HG03439 (cell line): ENCODE data around the gene TRMT11.
"Not testable (repeated sequence)": the region's sequence is repeated elsewhere in the genome, so short reads cannot be mapped to it uniquely, and the experiment has no call there.

Experiments used
- ATAC-seq: cut with Tn5 transposase; IDR thresholded peaks from one replicate; pipeline ENCODE4 v1.9.1; 2021; ENCODE audit warnings: mild to moderate bottlenecking, moderate library complexity; ENCODE audit not compliant: unreplicated experiment

TRMT11 gene

DNA sequence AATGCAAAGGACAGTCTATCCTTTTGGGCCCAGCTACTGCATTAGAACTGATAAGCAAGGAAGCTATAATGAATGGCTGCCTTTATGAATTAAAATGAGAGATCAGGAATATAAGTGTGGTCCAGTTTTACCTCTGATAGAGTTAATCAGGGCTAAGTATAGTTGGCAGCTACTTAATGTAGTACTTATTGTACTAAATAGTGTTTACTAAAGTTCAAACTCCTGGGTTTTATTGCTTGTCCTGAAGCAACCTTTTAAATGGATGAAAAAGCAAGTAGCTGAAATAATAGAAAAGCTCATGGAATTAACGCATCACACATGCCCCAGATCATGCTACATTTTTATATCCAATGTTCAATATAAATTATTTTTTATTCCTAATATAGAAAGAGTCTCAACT is 5.3 kb downstream of the TRMT11 start:
- no peak for ATAC-seq

DNA sequence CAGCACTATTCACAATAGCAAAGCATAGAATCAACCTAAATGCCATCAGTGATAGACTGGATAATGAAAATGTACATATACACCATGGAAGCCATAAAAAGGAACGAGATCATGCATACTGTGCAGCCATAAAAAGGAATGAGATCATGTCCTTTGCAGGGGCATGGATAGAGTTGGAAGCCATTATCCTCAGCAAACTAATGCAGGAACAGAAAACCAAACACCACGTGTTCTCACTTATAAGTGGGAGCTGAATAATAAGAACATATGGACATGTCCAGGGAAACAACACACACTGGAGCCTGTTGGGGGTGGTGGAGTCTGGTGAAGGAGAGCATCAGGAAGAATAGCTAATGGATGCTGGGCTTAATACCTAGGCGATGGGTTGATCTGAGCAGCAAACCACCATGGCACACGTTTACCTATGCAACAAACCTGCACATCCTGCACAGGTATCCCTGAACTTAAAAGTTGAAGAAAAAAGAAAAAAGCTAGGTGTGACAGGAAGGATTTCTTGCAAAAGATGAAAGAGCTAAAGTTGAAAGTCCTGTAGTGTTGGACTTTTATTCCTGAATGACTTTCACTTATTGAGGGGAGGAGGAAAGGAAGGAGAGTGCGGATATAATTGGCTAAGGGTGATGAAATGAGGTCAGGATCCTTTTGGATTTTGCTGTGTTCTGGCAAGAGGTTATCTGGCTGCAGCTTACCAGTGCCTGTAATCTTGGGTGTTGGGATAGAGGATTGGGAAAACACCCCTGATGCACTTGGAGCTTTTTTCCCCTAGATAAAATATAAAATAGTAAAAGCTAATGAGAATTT is 8.5 kb downstream of the TRMT11 start:
- ATAC-seq = no peak

DNA sequence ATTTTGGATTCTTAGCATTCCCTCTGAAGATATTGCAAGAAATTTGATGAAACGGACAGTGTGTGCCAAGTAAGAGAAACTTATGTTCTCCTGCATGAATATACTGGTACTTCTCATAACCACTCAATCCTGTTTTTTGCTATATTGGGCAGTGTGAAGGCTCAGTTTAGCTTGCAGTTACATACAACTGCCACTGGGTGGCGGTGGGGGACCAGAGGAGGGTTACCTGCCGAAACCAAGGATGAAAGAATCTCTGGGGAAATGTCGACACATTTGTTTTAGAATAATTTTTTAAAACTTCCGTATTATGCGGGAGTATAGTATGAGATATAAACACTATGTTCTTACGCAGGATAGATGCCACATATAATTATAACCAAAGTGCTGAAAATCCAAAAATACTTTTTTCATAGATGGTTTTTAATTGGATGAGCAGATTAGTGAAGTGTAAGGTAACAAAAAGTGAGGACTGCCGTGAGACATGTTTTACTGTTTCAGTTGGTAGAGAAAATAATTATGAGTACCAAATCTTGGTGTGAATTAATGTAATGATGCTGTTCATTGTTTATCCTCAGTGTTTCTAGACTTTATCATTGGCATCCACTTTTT is 9.7 kb downstream of the TRMT11 start:
- peak; percentile 90 for ATAC-seq

DNA sequence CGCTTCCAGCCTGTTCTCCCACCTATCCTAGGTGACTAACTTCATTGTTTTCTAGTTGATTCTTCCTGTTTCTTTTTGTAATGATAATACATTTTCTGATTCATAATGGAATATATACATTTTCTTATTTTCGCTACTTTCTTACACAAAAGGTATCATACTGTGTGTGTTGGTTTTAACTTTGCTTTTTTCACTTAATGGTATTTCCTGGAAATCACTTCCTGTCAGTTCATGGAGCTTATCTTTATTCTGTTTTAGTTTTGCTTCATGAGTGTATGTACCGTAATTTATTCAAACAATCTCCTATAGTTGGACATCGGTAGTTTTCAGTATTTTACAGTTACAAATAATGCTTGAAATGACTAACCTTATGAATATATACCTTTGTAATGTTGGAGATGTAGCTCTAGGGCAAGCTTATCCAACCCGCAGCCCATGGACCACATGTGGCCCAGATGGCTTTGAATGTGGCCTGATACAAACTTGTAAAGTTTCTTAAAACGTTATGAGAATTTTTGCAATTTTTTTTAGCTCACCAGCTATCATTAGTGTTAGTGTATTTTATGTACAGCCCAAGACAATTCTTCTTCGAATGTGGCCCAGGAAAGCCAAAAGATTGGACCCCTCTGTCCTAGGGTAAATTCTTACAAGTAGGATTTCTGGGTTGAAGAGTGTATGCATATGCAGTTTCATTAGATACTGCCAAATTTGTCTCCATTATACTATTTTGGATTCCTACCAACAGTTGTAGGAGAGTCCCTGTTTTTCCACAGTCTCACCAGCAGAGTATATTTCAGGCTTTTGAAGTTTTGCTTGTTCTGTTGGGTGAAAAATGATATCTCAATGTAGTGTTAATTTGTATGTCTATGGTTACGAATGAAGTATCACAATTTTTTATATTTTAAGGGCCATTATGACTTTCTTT is 16.7 kb downstream of the TRMT11 start:
- ATAC-seq = no peak

DNA sequence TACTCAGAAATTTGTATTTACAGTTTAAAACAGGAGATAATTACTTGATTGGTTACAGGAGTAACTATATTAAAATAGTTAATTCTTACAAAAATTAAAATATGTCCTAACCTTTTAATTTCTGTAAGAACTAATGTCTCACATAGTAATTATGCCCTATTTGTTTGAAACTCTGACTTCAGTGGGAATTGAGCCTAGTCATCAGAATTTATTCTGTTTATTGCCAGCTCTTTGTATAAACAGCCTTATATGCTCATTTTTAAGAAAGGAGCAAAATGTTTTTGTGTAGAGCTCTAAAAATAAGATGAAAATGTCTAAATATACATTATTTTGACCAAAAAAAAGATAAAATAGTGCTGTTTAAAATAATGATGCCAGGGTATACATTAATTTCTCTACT is 21.5 kb downstream of the TRMT11 start:
- no peak for ATAC-seq

DNA sequence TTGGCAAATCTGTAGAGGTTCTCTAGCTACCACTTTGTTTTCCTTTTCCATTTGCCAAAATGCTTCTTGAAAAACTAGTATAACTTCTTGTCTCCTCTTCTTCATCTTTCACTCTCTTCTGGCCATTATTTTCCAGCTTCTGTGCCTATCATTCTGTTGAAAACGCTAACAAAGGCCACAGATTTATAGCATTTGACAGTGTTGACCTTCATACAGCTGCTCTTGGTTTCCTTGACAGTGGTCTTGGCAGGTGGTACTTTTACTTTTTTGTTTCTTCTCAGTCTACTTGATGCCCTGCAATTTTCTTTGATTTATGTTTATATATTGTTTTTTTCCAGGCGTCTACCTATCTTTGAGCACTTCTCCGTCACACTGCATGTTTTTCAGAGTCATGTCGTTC is 23.7 kb downstream of the TRMT11 start:
- ATAC-seq = no peak

DNA sequence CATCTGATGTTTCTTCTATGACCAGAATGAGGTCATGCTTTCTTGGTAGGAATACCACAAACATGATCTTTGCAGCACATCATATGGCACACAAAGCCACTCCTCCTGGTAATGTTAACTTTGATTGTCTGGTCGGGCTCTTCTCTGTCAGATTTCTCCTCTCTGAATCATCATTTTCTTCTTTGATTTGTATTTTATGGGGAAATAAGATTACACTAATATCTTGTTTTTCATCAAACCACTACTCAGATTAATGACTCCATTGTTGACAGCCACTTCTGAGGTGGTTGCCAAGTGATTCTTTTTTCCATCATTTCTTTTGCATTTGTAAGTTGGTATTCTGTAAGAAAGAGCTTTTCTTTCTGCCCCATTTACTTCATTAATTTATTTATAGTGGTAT is 29.5 kb downstream of the TRMT11 start:
- no peak for ATAC-seq

DNA sequence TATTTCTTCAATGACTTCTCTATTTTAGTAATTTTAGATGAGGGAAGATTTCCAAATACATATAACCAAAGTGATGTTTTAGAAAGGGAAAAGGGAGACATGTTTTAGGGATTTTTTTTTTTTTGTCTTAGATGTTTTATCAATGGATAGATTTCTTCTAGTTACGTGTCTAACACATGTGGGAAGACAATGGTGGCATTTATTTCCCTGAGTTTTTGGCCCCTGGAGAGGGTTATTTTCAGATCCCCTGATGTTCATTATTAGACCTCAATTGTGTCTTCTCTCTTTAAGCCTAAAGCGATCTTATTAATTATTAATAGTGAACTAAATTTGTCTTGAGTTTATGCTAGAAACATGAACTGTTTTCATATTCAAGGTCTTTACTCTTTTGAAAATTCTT is 30.3 kb downstream of the TRMT11 start:
- ATAC-seq = no peak

DNA sequence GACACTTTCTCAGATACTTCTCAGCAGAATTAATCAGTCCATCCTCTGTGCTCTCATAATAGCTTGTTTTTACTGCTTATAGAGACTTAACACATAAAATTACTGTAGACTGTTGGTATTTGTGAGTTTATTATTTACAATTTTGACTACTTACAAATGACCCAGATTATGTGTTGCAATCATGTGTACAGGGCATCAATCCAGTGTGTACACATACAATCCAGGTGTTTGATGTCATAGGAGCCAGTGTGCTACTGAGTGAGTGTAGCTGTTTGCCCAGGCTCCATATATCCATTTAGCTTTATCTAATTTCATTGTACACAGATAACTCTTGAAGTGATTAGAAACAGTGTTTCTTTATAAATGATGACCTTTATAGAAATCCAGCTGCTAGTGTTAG is 31.3 kb downstream of the TRMT11 start:
- ATAC-seq = no peak

DNA sequence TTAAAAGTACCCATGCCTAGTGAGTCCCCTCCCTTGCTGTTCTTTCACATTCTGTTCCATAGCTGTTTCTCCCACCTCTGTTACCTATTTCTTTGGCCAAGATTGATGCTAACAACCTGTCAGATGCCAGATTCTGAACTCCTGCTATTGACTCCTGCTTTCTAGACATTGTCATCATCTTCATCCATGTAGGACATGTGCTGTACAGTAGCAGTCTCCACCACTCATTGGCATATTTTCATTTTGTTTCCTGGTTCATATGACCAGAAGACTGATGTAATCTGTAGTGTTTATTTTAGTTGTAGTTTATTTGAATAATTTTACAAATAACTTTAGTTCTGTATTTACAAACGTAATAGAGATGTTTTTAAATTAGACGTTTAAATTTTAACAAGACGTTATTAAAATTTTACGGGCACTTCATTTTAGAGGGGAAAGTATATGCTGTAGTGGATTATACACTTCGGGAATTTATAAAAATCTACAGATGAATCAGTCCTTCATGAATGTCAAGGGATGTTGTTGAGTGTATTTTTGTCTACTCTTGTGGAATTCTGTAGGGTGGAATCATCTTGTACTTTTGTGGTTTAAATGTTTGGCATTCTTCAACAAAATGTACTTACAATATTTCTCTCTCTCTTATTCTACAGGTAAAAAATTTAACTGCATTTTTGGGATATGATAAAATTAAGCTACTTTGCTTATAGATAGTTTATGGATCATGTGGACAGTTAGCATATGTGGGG is 34.1 kb downstream of the TRMT11 start:
- no peak for ATAC-seq

DNA sequence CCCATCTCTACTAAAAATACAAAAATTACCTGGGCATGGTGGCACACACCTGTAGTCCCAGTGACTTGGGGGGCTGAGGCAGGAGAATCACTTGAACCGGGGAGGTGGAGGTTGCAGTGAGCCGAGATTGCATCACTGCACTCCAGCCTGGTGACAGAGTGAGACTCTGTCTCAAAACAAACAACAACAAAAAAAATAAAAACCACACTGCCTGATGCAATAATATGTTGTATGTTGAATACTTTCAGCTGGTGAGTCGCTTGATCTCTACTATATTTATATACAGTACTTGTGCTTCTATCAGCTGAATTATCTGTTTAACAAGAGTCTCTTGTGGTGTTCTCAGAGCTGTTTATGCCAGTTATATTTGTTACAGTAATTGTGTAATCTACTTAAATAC is 37.1 kb downstream of the TRMT11 start:
- ATAC-seq = not testable (repeated sequence)

DNA sequence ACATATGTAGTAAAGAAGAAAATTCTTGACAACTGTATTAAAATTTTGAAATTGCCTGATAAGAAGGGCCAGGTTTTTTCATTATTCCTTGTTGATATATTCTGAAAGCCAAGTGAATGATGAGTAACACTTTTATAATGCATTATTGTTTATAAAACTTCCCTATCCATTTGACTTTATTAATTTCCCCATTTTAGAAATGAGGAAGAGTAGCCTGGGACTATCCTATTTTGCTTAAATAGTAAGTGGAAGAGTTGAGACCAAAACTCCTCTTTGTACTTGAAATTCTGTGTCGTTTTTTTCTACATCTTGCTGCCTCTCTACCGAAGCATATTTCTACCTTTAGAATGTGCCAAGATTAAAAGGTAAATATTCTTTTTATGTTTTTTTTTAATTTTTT is 39.7 kb downstream of the TRMT11 start:
- ATAC-seq = no peak

DNA sequence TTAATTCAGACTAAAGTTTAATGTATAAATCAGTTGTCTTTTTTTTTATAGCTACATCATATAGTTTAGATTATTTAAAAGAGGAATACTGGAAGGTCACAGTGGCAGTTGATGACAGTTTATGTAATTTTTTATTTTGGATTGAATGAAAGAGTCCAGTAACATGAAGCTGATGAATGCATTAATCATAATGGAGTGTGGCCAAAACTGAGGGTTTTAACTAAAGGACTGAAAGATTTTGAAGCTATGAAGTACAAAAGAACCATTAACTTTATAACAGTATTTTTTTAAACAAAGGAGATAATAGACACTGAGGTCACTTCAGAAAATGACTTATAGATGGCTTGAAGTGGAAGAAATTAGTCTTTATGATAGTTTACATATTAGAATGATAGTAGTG is 41.3 kb downstream of the TRMT11 start:
- ATAC-seq = no peak

DNA sequence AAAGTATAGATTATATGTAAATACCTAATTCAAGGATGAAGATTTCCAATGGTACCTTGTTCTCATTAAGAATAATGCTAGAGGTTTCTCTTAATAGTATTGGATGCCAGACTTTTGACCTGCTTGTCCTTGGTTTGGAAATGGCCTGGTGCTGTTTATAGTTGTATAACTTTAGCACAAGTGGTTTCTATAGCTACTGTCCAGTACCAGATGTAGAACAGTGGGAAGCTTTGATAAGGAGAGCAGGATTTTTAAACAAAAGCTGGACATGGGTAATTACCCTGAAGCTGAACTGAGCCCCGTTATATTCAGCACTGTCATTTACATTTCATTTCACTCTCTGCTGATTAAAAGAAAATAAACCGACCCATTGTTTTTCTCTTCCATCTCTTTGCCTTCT is 43.7 kb downstream of the TRMT11 start:
- ATAC-seq = no peak

DNA sequence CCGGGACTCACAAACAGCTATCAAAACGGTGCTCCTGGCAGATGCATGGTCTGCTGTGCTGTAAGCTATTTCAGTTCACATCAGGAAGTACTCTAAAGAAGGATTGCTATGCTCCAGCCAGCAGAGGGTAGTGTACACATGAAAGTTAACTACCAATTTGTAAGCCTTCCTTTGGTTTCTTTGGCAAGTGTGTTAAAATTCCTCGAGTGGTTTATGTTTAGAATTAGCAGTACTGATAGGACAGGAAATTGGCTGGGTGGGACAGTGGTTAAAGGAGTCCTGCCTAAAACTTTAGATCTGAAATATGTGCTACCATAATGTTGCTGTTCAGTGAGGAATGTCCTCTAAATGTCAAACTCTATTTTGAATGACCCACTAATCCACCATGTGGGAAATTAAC is 47.4 kb downstream of the TRMT11 start:
- no peak for ATAC-seq

DNA sequence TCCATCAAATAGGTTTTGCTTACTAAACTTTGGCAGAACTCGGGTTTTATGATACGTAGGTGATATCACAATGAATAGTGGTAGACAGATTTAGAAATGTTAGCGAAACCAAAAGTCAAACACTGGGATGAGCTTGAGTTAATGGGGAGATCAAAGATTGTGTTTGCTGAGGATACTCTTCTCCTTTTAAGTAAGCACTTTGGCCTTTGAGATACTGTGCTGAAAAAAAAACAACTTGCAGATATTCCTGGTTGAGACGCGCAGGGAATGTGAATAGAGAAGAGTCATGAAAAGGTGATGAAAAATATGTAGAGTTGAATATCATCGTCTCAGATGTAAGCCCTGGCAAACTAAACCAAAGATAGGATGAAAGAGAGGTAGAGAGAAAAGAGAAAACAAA is 48.3 kb downstream of the TRMT11 start:
- no peak for ATAC-seq

DNA sequence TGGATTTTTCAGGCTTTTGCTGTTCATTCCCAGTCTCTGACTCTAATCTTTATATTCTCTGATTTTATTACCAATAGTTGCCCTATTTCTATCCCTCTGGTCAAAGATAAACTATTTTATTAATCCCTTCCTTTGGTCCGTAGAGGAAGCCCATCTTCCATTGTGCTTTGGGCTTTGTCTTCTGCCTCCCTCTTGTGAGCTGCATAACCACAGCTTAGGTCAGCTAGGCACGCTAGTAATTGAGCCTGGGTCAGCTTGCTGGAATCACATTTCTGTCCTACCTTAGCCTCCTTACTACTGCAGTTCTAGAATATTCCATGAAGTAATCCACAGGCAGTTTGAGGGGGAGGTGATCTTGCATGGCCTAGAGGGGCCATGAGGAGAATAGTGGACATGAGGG is 49.4 kb downstream of the TRMT11 start:
- no peak for ATAC-seq

DNA sequence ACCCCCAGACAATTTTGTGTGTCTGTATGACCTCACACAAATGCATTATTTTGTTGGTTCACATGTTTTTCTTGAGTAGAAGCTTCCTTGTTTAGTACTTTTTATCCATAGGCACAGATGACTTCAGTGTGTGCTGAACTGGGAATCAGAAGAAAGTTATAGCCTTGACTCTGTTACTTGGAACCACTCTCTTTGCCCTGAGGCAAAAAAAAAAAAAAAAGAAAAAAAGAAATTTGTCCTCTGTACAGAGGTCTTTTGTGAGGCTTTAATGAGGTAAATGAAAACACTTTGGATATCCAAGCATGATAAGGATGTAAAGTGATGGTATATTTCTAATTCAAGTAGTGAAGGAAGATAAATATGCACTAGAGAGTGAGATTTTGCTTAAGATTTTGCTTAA is 51.9 kb downstream of the TRMT11 start:
- ATAC-seq = no peak

DNA sequence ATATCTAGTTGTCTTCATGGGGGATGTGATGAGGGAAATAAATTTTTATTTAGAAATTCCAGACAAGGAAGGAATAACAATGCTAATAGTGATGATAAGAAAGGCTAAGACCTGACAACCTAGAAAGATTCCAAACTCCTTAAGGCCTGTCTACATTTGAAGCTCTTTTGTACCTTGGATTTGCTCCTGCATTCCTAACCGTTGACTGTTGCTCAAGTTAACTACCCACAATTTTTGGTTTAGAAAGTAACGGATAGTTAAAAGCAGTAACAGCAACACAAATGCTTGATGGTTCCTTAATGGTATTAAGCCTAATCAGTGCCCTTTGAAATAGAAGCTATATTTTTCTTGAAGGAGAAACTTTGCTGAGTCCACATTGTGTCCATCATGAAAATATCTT is 52.9 kb downstream of the TRMT11 start:
- no peak for ATAC-seq

DNA sequence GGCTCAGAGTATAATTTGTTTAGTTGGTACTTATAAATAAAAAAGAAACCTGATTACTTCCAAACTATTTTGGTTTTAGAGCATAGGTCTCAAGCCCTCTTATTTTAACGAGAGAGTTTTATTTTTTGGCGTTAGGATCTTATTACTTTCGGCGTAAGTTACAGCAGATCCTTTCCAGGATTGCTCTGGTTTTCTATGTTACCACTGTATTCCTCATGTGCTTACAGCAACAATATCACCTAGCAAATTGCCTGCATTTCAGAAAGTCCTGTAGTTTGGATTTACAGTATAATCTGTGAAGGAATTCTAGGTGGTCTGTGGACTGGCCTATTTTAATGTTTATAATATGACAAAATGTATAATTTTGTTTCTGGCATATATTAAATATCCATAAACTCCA is 54.1 kb downstream of the TRMT11 start:
- ATAC-seq = no peak

DNA sequence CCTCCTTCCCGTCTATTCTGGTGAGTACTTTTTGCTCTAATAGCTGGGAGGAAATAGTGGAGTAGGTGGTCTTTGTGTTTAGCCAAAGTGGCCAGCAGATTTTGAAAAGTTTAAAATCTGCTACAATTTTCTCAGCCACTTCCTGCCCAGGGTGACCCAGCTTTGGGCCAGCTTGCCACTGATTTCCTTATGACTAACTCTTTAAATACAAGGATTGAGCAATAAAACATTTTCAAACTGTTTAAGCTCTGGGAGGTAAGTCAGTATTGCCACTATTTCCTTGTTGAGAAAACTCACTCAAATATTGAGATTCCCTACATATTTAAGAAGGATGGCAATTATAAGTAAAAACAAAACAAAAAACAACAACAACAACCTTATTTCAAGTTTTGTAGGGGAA is 54.5 kb downstream of the TRMT11 start:
- ATAC-seq = no peak
